Amniotic stem cell (primary cell): ENCODE results near the gene MAN2A1.

Experiments used
- DNase-seq: peaks from one replicate; lab custom pipeline; 2025; lab: John Stamatoyannopoulos, UW

MAN2A1 gene

DNA sequence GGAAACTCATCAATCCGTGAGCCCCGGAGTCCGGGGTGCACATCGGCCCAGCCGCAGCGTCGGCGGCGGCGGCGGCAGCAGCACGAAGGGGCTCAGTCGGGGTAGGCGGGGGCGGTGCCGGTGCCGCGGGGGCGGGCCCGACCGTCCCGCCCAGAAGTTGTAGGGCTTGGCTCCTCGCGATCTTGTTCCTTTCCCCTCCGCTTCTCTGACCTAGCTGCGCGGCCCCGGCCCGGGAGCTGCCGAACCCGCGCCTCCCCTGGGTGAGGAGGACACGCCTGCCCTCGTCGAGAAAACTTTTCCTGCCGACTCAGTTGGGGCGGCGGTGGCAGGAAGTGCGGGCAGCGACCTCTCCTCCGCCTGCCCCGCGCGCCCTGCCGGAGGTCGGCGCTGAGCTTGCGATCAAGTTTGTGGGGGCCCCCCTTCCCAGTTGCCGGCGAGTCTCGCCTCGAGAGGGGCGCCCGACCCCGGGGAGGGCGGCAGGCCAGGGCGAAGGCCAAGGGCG is at the start of gene MAN2A1:
Gene MAN2A1 (plus strand): TSS at position 188 of the 502 bp plus-strand sequence. CDS start 491 bp downstream, outside the sequence.
- peak; percentile 12 for DNase-seq

DNA sequence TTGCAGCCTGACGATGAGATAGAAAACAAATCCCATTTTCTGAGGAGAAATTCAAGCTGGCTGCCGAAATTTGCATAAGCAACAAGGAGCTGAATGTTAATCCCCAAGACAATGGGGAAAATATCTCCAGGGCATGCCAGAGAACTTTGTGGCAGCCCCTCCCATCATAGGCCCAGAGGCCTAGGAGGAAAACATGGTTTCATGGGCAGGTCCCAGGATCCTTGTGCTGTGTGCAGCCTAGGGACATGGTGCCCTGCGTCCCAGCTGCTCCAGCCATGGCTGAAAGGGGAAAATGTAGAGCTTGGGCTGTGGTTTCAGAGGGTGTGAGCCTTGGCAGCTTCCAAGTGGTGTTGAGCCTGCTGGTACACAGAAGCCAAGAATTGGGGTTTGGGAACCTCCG is 48.8 kb upstream of the MAN2A1 start:
- no peak for DNase-seq

DNA sequence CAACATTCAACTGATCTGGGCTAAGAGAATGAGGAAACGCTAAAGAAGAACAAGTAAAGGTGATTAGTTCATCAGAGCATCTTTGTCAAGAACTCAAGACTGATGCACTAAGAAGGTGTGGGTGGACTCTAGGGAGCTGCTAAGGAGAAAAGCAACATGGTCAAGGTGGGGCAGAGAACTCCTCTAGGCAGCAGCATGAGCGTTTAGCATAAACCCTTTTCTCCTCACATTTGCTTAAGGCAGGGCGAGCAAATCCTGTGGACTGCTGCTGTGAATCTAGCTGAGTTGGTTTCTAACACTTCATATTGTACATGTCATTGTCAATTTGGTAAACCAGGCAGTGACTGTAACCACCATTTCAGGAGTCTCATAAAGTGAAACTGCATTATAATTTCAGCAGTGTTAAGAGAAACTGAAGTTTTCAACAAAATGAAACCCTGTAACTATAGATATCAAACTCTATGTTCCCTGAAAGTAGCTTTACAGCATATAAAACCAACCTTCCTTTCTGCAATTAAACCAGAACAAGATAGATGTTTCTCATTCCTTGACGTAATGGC is 45.9 kb upstream of the MAN2A1 start:
- no peak for DNase-seq

DNA sequence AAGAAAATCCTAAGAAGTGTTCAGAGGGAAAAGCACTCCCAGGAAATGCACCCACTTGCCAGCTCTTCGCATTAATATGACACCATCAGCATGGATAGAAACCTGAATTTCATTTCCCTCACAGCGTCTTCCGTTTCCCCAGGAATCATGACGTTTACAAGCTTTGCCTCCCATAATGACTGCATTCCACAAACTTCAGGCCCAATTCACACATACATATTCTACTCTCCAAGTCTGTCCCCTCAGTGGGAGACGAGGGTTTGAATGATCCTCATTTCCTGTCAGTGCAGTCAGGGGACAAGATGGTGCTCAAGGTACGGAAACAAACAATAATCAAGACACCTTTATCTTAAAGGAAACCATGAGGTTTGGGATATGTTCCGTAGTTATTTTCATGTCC is 44.9 kb upstream of the MAN2A1 start:
- no peak for DNase-seq

DNA sequence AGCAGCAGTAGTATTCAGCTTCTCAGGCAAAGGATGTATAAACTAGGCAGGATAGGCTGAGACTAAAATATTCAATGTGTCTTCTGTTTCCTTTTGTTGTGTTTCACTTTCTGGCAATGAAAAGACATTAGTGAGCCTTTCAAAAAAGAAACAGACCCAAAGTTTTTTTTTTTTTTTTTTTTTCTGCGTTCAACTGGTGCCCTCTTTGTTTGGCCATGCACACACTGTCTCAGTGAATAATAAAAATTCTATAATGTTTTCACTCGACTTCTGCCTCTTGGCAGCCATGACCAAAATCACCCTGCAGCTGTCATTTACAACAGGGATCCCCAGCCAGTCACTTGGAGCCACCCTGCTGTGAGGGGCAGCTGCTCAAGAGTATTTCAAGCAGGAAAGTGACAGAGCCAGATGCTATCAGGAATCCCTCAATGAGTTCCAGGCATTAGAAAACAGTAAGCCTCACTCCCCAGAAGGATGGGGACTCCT is 44.0 kb upstream of the MAN2A1 start:
- DNase-seq: no peak

DNA sequence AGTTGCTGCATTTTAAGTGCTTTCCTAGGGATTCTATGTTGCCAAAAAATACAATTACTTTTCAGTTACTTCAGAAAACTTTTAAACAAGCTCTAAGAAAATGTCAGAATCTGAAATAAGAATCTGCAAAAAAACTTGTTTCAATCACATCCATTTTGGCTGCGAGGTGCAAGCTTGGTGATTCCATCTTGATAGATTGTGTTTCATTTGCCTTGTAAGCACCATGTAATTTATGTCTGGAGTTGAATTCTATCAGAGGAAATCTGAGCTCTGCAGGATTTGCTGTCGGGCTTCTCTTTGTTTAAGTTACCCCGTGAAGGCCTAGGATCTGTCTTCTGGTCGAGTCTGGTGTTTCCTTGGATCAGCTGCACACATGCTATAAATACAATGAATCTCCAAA is 40.4 kb upstream of the MAN2A1 start:
- no peak for DNase-seq

DNA sequence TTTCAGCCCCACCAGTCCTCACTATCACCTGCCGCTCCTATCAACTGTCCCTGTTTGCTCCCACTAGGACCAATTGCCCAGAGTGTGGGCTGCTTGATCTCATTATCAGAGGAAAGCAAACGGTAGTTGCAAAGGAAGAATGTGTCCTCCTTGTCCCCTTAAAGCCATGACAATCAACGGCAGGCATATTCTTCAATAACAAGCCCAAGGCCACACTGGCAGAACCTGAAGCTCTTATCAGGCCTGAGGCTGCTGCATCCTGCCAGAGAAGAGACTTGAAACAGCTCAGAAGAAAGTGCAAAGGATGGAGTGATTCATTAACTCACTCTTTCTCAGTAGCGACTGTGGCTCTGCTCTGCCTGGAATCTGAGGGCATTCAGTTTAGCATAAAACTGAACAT is 39.2 kb upstream of the MAN2A1 start:
- DNase-seq: no peak

DNA sequence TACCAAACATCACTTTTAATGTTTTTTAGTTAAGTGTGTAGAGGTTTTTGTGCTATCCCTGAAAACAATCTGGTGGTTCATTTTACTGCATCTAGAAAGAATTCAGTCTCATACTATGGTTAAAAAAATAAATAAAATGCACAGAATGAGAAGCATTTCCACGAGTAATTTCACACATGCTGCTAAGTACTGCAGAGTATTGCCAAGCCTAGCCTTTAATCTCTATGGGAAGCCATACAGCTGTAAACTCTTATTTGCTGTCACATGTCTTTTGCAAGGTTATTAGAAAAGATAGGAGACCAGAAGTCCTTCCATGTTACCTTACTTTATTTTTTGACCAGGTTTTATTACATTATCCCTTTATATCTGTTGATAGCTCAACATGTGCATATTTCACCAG is 37.6 kb upstream of the MAN2A1 start:
- DNase-seq: no peak

DNA sequence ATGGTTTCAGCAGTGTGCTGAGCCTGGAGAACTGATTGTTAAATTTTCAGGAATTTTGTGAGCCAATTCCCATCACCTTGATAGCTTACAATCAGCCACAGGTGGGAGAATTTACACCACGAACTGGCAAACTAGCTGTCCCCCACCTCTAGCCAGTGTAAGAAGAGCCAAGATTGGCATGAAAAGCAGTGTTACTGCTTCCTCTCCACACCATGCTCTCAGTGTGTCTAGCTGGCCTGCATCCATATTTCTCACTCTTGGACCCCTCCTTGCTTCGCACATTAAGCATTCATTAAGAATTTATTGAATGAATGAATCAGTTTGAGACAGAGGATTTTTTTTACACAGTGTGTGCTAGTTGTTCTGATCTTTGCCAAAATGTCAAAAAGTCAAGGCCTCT is 36.7 kb upstream of the MAN2A1 start:
- DNase-seq: no peak

DNA sequence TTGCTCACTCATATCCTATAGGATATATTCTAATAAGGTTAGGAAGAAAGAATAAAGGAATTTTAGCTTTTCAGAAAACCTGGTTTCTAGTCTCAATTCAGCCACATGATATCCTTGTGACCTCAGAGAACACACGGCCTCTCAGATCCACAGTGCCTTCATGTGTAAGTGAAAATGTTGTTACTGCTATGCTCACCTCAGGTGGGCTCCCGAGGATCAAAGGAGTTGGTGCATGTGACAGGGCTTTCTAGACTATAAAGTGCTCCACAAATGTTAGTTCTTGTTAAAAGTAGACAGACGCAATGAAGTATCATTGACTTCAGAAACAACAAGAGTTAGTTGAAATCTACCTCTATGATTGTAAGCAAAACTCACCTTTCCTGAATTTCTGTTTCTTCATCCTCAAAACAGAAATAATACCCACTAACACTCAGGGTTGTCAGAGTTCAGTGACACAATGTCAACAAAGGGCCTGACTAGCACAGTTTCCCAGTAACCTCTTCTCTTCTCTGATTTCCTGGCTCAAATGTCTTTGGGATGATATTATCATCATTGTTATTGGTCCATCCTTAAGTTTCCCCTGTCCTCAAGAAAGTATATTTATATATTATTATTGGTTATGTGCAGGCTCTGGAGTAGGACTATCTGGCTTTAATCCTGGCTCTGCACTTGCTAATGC is 36.0 kb upstream of the MAN2A1 start:
- DNase-seq: no peak

DNA sequence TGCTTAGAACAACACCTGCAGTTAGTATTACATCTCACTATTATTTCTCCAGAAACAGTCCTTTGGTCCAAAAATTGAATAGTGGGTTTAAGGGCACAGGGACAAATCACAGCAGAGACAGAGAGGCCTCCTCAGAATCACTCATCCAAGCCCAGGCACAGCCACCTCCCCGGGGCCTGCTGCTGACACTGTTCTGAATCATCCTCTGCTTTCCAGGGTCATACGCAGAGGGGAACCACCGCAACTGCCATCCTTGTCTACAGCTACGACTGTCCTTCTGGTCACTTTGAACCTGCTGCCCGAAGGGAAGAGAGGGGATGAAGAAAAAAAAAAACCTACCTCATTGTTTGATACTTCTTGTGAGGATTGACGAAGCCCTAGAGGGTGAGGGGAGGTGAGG is 35.3 kb upstream of the MAN2A1 start:
- no peak for DNase-seq

DNA sequence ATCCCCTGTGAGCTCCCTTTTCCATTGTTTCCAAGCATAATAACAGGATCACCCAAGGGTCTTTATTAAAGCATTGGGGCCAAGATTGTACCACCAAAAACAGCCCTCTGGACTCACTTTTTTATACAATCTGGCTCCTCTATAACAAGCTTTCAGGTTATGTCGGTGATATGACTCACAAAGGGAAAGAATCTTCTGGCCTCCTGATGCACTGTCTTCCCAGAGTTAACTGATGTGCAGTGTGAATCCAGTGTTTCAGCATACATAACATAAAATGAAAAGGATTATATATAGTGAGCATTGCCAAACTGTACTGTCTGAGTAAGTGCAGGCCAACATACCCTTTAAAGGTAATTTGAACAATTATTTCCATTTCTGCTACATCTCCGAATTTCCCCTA is 33.9 kb upstream of the MAN2A1 start:
- no peak for DNase-seq

DNA sequence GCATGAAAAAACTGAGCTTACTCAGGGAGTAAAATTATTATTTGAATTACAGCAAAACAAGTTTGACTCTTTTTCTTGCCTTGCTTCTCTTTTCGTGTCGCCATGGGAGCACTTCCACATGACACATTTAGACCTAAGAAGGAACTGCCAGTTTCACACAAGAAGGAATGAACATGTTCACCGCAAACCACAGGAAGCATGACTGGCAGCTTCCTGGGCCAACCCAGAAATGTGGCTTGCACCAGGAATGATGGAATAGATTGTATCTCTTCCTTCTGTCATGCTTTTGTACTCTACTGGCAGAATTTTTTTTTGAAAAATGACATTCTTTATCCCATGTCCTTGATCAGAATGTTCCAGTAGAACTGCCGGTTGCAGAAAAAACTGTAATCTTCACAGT is 32.9 kb upstream of the MAN2A1 start:
- DNase-seq: peak; percentile 38

DNA sequence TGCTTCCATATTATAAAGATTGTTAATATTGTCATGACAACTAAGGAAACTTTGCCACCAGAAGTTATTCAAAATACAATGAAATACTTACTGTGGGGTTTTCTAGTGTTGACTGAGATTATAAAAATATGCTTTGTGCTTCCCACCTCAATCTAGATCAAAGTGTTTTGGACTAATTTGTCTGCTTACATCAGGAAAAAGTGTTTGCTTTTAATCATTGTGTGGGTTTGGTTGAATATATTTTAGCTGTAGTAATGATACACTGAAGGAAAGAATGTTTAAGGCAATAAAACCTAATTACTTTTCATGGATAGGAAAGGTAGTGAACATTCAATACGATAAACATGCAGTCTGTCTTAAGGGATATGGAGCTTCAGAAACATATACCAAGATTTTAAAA is 29.8 kb upstream of the MAN2A1 start:
- no peak for DNase-seq

DNA sequence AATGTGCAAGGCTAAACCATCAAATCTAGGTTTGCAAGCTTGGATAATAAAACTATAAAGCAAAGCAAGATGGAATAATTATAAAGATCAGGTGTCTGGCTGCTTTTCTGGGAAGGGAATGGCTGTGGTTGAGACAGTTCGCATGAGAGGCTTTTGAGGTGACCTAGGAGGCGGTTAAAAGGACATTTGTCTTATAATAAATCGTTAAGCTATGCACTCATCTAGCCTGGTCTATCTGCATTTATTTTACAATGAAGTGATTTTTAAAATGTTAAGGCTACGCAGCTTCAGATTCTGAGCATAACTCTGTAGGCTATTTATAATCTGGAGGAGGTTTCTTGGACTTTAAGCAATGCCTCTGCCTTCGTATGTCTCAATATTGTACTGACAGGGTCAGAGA is 29.4 kb upstream of the MAN2A1 start:
- no peak for DNase-seq

DNA sequence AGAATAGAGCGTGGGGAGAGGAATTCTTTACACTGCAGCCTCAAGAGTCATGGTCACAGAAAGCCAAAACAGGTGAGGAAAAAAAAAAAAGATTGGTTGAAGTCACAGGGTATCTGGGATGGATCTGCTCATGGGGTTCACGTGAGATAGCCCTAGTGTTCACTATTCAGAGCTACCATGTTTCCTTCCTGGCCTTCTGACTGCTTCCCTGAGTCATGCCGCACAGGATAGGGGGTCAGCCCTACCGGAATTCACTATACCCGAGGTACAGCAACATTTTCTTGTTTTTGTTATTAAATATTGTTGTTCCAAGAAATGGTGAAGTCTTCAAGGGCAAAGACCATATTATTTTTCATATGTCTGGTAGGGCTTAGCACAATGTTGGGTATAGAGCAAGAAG is 21.5 kb upstream of the MAN2A1 start:
- no peak for DNase-seq

DNA sequence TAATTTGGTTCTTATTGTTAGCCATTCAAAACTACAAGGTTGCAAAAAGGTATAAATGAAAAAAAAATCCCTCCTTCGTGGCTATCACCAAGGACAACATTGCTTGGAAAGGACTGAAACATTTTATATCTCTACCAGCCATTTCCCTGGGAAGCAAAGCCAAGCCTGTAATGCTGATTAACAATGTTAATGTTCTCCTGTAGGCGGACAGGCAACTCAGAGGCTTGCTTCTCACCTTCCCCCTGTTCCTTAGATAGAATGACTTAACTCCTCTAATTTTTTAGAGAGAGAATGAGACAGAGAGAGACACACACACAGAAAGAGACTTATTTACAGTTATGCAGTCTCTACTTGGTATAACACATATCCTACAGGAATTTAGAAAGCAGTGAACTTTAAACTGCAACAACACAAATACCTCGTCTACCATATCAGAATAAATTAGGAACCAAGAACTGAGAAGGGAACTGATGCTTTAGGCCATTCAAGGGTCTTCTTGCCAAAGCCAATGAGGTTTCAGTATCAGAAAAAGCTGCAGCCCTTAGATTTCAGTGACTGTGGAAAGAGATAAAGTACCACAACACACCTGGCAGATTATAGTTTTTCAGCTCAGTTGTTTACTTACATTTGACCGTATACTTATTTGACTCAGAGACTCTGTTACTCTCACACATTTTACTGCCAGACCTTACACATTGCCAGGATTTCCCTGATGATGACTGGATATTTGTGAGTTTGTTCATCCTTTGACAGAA is 20.9 kb upstream of the MAN2A1 start:
- no peak for DNase-seq

DNA sequence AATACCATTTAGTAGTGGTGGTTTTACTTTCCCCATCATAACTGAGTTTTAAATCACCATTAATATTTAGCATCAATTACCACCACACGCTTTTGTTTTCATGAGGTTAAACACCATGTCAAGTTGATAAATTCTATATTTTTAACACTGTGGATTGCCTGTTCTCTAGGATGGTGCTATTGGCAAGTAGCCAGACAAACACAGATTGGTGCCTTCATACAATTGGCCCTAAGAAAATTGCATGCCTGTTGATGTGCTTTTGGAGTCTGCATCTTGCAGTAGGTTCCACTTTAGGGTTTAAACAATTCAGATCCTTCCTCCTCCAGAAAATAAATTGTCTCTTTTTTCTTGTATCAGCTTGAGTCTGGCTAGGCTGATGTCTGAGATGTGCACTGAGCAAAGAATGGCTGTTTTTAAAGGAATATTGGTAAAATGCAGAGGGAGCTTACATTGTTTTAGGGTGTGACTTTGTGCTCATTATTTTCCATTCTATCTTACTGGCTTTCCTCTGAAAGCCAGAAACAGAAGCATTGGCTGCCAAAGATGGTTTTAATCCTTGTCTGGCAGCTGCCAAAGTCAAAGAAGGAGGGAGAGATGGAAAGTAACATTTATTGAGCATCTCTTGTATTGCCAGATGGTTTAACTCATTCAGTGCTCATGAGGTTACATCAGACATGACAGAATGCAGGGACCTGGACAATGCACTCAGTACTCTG is 19.6 kb upstream of the MAN2A1 start:
- no peak for DNase-seq

DNA sequence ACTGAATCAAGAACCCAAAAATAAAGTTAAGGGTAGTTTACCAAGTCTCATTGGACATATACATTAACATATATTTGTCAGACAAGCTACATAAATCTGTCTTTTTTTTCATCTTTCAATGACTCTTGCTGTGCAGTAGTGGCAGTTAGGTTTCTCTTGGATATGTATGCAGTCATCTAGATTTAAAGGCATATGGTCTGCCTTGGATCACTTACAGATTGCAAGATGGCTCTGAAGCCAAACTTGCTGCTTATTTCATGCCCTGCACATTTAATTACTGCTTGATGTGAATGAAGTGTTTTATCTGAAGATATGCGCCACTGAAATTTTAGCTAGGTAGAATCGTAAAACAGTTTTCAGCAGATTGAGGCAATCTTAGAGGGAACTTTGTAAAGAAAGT is 18.6 kb upstream of the MAN2A1 start:
- DNase-seq: no peak

DNA sequence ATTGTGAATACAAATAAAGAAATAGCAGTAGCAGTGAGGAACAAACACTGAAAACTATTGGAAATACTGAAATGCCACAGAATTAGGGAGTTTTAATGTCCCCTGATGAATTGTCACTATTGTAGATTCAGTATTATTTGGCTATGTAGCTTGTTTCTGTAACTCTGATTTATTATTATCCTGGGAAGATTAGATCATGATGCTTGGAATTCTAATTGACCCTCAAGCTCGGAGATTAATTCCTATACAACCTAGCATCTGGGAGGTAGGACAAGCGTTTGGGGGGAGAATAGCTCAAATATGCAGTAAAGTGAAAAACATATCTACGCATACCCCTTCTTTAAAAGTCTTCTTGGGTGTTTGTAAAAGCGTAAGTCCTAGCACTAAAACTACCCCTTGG is 15.1 kb upstream of the MAN2A1 start:
- no peak for DNase-seq

DNA sequence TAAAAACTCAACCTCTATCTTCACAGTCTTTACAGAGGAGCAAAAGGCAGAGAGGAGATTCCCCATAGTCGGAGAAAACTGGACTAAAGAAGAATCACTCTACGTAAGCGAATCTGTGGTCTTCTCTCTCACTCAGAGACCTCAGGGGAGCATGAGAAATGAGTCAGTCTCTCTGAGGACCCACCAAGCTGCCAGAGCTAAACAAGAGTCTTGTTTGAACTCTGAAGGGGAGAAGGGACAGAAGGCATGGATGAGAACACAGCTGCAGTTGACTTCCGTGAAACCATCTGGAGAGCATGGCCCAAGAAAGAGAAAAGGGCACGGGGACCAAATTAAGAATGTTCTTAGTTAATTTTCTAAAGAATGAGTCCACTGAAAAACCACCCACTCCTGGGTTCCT is 12.8 kb upstream of the MAN2A1 start:
- no peak for DNase-seq

DNA sequence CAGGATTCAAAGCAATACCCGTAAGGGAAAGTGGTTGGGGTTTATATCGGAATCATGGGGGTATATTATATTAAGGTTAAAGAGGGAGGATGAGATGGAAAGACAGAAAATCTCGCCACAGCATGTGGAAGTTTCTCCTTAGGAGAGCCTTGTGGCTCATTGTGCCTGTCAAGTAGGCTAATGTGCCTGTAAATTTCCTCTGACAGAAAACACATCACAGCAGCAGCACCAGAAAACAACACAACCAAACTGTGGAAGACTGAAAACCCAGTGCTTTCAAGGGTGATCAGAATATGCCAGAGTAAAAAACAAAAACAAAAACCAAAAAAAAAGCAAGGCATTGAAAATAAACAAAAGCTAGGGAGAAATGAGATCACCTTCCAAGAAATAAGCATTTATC is 11.3 kb upstream of the MAN2A1 start:
- DNase-seq: no peak

DNA sequence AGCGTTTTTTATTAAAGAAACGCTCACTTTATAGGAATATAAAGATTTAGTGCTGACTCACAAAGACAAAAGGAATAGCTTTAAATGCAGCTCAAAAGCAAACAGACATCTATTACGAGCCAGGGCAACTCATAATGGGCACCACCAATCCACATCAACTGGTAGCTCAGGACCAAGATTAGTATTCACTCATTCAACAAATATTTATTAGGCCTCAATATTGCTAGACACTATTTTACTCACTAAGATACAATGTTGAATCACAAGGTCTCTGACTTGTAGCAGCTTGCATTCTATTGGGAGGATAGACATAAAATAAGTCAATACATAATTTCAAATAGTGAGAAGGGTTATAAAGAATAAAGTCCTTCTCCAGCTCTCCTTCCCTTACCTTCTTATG is 8.0 kb upstream of the MAN2A1 start:
- no peak for DNase-seq
